Liver (tissue), 3 donors: Measurements from ENCODE around the gene TRERF1.

Experiments
- GABPA ChIP-seq, 2 donors: IDR thresholded peaks in 1 of 2; conservative IDR thresholded peaks in 1 of 2; 2 replicates each; pipeline ENCODE4 v1.6.1; 2016; ENCODE audit warnings: antibody characterized with exemption in 2 of 2, mild to moderate bottlenecking in 1 of 2, moderate library complexity in 1 of 2
- SP1 ChIP-seq: IDR thresholded peaks from 2 replicates; pipeline ENCODE4 v1.6.1; 2018; ENCODE audit warnings: antibody characterized with exemption, mild to moderate bottlenecking
- YY1 ChIP-seq: IDR thresholded peaks from 2 replicates; pipeline ENCODE4 v1.6.1; 2016; ENCODE audit warnings: antibody characterized with exemption, mild to moderate bottlenecking
- TF ChIP-seq, protein P1 (sequence below): IDR thresholded peaks from 2 replicates; pipeline ENCODE4 v1.6.1; 2016; ENCODE audit warnings: antibody characterized with exemption, mild to moderate bottlenecking
- TF ChIP-seq, protein P2 (sequence below): IDR thresholded peaks from 2 replicates; pipeline ENCODE4 v1.6.1; 2016; ENCODE audit warnings: antibody characterized with exemption
- TF ChIP-seq, protein P3 (sequence below): fragments of 150-350 bp; IDR thresholded peaks from 2 replicates; pipeline ENCODE4 v1.5.1; 2017; ENCODE audit warnings: improper control_type of control experiment, low read depth, low read length; ENCODE audit not compliant: missing input control
- TF ChIP-seq, protein P4 (sequence below): IDR thresholded peaks from 2 replicates; pipeline ENCODE4 v1.6.1; 2016; ENCODE audit warnings: antibody characterized with exemption
- donor health status: healthy.
- donor health status: healthy.

DNA sequence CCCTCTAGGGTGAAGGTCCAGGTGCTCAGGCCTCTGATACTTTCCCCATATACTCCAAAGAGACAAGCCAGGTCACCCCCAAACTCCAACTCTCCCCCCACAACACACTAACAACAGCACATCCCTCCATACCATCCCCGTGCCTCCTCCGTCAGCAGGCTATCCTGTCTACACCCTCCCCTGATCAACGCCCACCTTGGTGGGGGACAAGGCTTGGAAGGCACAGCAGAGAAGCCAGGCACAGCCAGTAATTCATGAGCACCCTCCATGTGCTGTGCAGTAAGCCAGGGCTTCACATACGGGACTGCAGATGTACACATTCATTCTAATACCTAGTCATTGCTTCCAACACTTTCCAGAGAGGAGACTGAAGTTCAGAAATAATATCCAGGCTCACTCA, 57.6 kb downstream of the TRERF1 start:
- TF ChIP-seq, protein P1, sequence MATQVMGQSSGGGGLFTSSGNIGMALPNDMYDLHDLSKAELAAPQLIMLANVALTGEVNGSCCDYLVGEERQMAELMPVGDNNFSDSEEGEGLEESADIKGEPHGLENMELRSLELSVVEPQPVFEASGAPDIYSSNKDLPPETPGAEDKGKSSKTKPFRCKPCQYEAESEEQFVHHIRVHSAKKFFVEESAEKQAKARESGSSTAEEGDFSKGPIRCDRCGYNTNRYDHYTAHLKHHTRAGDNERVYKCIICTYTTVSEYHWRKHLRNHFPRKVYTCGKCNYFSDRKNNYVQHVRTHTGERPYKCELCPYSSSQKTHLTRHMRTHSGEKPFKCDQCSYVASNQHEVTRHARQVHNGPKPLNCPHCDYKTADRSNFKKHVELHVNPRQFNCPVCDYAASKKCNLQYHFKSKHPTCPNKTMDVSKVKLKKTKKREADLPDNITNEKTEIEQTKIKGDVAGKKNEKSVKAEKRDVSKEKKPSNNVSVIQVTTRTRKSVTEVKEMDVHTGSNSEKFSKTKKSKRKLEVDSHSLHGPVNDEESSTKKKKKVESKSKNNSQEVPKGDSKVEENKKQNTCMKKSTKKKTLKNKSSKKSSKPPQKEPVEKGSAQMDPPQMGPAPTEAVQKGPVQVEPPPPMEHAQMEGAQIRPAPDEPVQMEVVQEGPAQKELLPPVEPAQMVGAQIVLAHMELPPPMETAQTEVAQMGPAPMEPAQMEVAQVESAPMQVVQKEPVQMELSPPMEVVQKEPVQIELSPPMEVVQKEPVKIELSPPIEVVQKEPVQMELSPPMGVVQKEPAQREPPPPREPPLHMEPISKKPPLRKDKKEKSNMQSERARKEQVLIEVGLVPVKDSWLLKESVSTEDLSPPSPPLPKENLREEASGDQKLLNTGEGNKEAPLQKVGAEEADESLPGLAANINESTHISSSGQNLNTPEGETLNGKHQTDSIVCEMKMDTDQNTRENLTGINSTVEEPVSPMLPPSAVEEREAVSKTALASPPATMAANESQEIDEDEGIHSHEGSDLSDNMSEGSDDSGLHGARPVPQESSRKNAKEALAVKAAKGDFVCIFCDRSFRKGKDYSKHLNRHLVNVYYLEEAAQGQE, result no peak
- TF ChIP-seq, protein P2, sequence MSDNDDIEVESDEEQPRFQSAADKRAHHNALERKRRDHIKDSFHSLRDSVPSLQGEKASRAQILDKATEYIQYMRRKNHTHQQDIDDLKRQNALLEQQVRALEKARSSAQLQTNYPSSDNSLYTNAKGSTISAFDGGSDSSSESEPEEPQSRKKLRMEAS, result no peak
- TF ChIP-seq SP1 (no peak), YY1 (no peak), GABPA (IDR thresholded peaks at IDR 0.05 in 1 of 2, conservative IDR thresholded peaks at IDR 0.05 in 1 of 2) (no peak)
- TF ChIP-seq, protein P3, sequence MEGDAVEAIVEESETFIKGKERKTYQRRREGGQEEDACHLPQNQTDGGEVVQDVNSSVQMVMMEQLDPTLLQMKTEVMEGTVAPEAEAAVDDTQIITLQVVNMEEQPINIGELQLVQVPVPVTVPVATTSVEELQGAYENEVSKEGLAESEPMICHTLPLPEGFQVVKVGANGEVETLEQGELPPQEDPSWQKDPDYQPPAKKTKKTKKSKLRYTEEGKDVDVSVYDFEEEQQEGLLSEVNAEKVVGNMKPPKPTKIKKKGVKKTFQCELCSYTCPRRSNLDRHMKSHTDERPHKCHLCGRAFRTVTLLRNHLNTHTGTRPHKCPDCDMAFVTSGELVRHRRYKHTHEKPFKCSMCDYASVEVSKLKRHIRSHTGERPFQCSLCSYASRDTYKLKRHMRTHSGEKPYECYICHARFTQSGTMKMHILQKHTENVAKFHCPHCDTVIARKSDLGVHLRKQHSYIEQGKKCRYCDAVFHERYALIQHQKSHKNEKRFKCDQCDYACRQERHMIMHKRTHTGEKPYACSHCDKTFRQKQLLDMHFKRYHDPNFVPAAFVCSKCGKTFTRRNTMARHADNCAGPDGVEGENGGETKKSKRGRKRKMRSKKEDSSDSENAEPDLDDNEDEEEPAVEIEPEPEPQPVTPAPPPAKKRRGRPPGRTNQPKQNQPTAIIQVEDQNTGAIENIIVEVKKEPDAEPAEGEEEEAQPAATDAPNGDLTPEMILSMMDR, result no peak
- TF ChIP-seq, protein P4, sequence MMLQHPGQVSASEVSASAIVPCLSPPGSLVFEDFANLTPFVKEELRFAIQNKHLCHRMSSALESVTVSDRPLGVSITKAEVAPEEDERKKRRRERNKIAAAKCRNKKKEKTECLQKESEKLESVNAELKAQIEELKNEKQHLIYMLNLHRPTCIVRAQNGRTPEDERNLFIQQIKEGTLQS, result no peak
